NCI-H1417 treated with DMSO at 0.1 percent for 48 hours (cell line): Measurements from ENCODE around the gene MPV17L.
"Not testable (repeated sequence)": the region's sequence is repeated elsewhere in the genome, so short reads cannot be mapped to it uniquely, and the experiment has no call there.

Experiments
- DNase-seq: peaks from one replicate; lab custom pipeline; 2025; lab: John Stamatoyannopoulos, UW

MPV17L gene

GRCh38 chr16:15409476-15409875 lies 13.9 kb downstream of the MPV17L start:
- DNase-seq: not testable (repeated sequence)

GRCh38 chr16:15415511-15415985 lies 20.0 kb downstream of the MPV17L start:
- no peak for DNase-seq

- no peak for DNase-seq
Measured at GRCh38 chr16:15417197-15417596, 21.6 kb downstream of the MPV17L start.

GRCh38 chr16:15418206-15418605 lies 22.7 kb downstream of the MPV17L start:
- DNase-seq: no peak

- not testable (repeated sequence) for DNase-seq
Measured at GRCh38 chr16:15421696-15422095, 26.1 kb downstream of the MPV17L start.

- DNase-seq: no peak
Measured at GRCh38 chr16:15422222-15422621, 26.7 kb downstream of the MPV17L start.

GRCh38 chr16:15425861-15426260 lies 30.3 kb downstream of the MPV17L start:
- DNase-seq: no peak

- no peak for DNase-seq
Measured at GRCh38 chr16:15426796-15427195, 31.2 kb downstream of the MPV17L start.

- no peak for DNase-seq
Measured at GRCh38 chr16:15427648-15428239, 32.2 kb downstream of the MPV17L start.

- DNase-seq: not testable (repeated sequence)
Measured at GRCh38 chr16:15430884-15431283, 35.3 kb downstream of the MPV17L start.

- DNase-seq: no peak
Measured at GRCh38 chr16:15434079-15434424, 38.5 kb downstream of the MPV17L start.

GRCh38 chr16:15434425-15435215 lies 39.1 kb downstream of the MPV17L start, which contains the start of gene BMERB1:
TSS of gene BMERB1 (plus strand) at chr16:15434588. CDS start at chr16:15434654, 66 bp downstream.
- peak; percentile 61 for DNase-seq

- no peak for DNase-seq
Measured at GRCh38 chr16:15435216-15435864, 39.8 kb downstream of the MPV17L start.

GRCh38 chr16:15439102-15439501 lies 43.5 kb downstream of the MPV17L start:
- no peak for DNase-seq

GRCh38 chr16:15439521-15439920 lies 44.0 kb downstream of the MPV17L start:
- no peak for DNase-seq

GRCh38 chr16:15440852-15441251 lies 45.3 kb downstream of the MPV17L start:
- no peak for DNase-seq

- not testable (repeated sequence) for DNase-seq
Measured at GRCh38 chr16:15442140-15442539, 46.6 kb downstream of the MPV17L start.

- DNase-seq: no peak
Measured at GRCh38 chr16:15443753-15444152, 48.2 kb downstream of the MPV17L start.

GRCh38 chr16:15444264-15444663 lies 48.7 kb downstream of the MPV17L start:
- no peak for DNase-seq

- DNase-seq: no peak
Measured at GRCh38 chr16:15445450-15445849, 49.9 kb downstream of the MPV17L start.

- DNase-seq: no peak
Measured at GRCh38 chr16:15446901-15447300, 51.3 kb downstream of the MPV17L start.

- no peak for DNase-seq
Measured at GRCh38 chr16:15450624-15451023, 55.1 kb downstream of the MPV17L start.
